HepG2 (cell line): ENCODE results near the gene VPREB3. TPM values are rescaled to one million over a fixed set of nuclear protein-coding genes. Genes with fewer than 3 reads are reported as not detected.

Source experiments
- BCL6 ChIP-seq: IDR thresholded peaks from 2 replicates; pipeline ENCODE4 v1.6.1; 2016; ENCODE audit warnings: missing genetic modification reagents, missing compliant biosample characterization
- CENPX ChIP-seq: sonication (generic); formaldehyde crosslinking; IDR thresholded peaks from 2 replicates; pipeline ENCODE4 v1.9.0; 2021; ENCODE audit warnings: mild to moderate bottlenecking, missing genetic modification reagents, moderate library complexity
- FOXA3 ChIP-seq: IDR thresholded peaks from 2 replicates; pipeline ENCODE4 v1.6.1; 2016; ENCODE audit warnings: missing genetic modification reagents, missing compliant biosample characterization
- FOXK1 ChIP-seq: sonication (generic); formaldehyde crosslinking; IDR thresholded peaks from 2 replicates; pipeline ENCODE4 v1.4.0; 2020; ENCODE audit warnings: low read depth, missing genetic modification reagents, borderline replicate concordance
- KDM4B ChIP-seq: sonication (generic); formaldehyde crosslinking; IDR thresholded peaks from 2 replicates; pipeline ENCODE4 v1.4.0; 2020; ENCODE audit warnings: missing genetic modification reagents
- MTA1 ChIP-seq: sonication (generic); formaldehyde crosslinking; IDR thresholded peaks from 2 replicates; pipeline ENCODE4 v1.4.0; 2020; ENCODE audit warnings: missing genetic modification reagents, mild to moderate bottlenecking, borderline replicate concordance
- MTF2 ChIP-seq: sonication (generic); formaldehyde crosslinking; IDR thresholded peaks from 2 replicates; pipeline ENCODE4 v1.5.0; 2020; ENCODE audit warnings: missing genetic modification reagents, borderline replicate concordance
- NCOA1 ChIP-seq: sonication (generic); formaldehyde crosslinking; IDR thresholded peaks from 2 replicates; pipeline ENCODE4 v1.9.0; 2021; ENCODE audit warnings: missing genetic modification reagents
- NR2C2 ChIP-seq: sonication (generic); formaldehyde crosslinking; IDR thresholded peaks from 2 replicates; pipeline ENCODE4 v1.4.0; 2020; ENCODE audit warnings: missing genetic modification reagents, mild to moderate bottlenecking, moderate library complexity, borderline replicate concordance
- POLR2A ChIP-seq, 2 experiments: IDR thresholded peaks; 2 replicates each; pipeline ENCODE4 v1.6.1; 2011; ENCODE audit warnings: low read depth in 2 of 2, low read length in 2 of 2, mild to moderate bottlenecking in 1 of 2, moderate library complexity in 1 of 2; ENCODE audit not compliant: insufficient read depth in 1 of 2
- RERE ChIP-seq: IDR thresholded peaks from 2 replicates; pipeline ENCODE4 v1.6.1; 2016; ENCODE audit warnings: low read depth, missing genetic modification reagents, missing compliant biosample characterization
- RFX1 ChIP-seq: fragments of 450-650 bp; IDR thresholded peaks from 2 replicates; pipeline ENCODE4 v1.6.1; 2017
- TGIF2 ChIP-seq: IDR thresholded peaks from 2 replicates; pipeline ENCODE4 v1.6.1; 2016; ENCODE audit warnings: control low read depth, missing compliant biosample characterization
- THAP11 ChIP-seq: IDR thresholded peaks from 2 replicates; pipeline ENCODE4 v1.6.1; 2016; ENCODE audit warnings: missing biosample characterization, missing genetic modification reagents
- ZFP36L2 ChIP-seq: sonication (generic); formaldehyde crosslinking; IDR thresholded peaks from 2 replicates; pipeline ENCODE4 v1.4.0; 2020; ENCODE audit warnings: missing genetic modification reagents
- ZKSCAN1 ChIP-seq: fragments of 150-350 bp; IDR thresholded peaks from 2 replicates; pipeline ENCODE4 v1.6.1; 2014; ENCODE audit warnings: low read length
- ZNF331 ChIP-seq: sonication (generic); formaldehyde crosslinking; IDR thresholded peaks from 2 replicates; pipeline ENCODE4 v1.4.0; 2020; ENCODE audit warnings: missing genetic modification reagents
- ZNF629 ChIP-seq: sonication (generic); formaldehyde crosslinking; conservative IDR thresholded peaks from 2 replicates; pipeline ENCODE4 v1.5.0; 2020; ENCODE audit warnings: missing genetic modification reagents
- ZNF644 ChIP-seq: IDR thresholded peaks from 2 replicates; pipeline ENCODE4 v1.6.1; 2016; ENCODE audit warnings: low read depth
- ZNF891 ChIP-seq: sonication (generic); formaldehyde crosslinking; IDR thresholded peaks from 2 replicates; pipeline ENCODE4 v1.5.0; 2020; ENCODE audit warnings: mild to moderate bottlenecking, missing genetic modification reagents
- polyA plus RNA-seq, 8 experiments: library from polyadenylated mRNA; depleted of rRNA in 3 of 8; stranded (reverse) in 7 of 8; unstranded in 1 of 8; fragments of >200 nt; fragmentation: Illumina TruSeq in 4 of 8; extraction: Trizol in 4 of 8; gene quantifications; 2 replicates each; pipeline versions ENCODE4 v1.2.1 to v1.2.3, GENCODE V29; 2011 to 2016; ENCODE audit warnings: low read depth in 4 of 8, missing spikeins in 1 of 8, mixed read lengths in 1 of 8; ENCODE audit not compliant: insufficient read depth in 1 of 8
- total RNA-seq, 5 experiments: library from RNA; depleted of rRNA; stranded (reverse); fragments of >200 nt; fragmentation: Illumina TruSeq; extraction: Trizol; gene quantifications; 2 replicates each; pipeline ENCODE4 v1.2.3, GENCODE V29; 2016; ENCODE audit warnings: low read depth in 1 of 5
- TF ChIP-seq, protein P1 (sequence below): fragments of 450-650 bp; IDR thresholded peaks from 2 replicates; pipeline ENCODE4 v1.6.1; 2017

Gene VPREB3
- total and polyA plus RNA-seq, 2 of the 13 experiments (the other 11 are each of a cell fraction or from before 2014, with no cell fraction given) = 0.22 TPM; not detected in 1

DNA sequence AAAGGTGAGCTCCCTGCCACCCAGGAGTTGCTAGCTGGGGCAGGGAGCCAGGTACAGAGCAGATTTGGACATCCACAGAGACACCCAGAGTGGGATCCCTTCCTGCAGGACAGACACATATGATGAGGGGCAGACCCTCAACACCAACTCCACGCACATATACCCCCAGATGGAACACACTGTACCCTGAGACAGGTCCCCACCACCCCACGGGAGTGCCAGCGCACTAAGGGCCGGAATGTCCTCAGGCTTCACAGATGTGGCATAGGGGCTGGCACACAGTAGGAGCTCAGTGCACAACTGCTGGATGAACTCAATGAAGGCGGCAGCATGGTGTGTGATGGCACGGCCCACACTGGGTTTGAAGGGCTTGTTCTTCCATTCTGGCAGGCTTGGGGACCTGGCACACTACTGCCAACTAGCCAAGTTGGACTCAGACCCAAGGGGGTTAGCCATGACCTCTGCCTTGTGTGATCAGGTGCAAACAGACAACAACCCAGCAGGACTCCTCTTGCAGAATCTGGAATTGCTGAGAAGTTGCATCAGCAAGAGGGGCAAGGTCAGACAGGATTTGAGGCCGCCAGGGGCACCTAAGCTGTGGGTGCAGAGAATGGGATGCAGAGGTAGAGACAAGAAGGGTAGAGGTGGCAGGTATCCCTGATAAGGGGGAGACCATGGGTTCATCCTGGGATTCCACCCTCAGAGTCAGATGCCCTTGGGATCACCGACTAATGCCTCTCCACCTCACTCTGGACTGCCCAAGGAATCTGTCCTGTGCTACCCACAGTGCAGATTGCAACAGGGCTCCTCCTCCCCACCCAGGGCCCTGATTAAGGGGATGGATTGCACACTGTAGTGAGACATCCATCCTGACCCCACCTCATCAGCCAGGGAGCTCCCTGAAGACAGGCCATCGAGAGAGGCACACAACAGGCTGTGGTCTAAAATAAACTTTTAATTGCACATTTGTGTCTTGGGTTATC, 11.0 kb upstream of the VPREB3 start (continued):
- peak; percentile 22; the same call in 1 of the 2 replicates for TF ChIP-seq RERE (CRISPR knock-in tag)
- no peak for TF ChIP-seq CENPX (CRISPR knock-in tag)
- peak; percentile 71 for TF ChIP-seq THAP11 (CRISPR knock-in tag)
- no peak for TF ChIP-seq NCOA1
- TF ChIP-seq, protein P1, sequence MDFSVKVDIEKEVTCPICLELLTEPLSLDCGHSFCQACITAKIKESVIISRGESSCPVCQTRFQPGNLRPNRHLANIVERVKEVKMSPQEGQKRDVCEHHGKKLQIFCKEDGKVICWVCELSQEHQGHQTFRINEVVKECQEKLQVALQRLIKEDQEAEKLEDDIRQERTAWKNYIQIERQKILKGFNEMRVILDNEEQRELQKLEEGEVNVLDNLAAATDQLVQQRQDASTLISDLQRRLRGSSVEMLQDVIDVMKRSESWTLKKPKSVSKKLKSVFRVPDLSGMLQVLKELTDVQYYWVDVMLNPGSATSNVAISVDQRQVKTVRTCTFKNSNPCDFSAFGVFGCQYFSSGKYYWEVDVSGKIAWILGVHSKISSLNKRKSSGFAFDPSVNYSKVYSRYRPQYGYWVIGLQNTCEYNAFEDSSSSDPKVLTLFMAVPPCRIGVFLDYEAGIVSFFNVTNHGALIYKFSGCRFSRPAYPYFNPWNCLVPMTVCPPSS = no peak
- 0 out of 2 replicates have a peak, but pooled peaks have one; percentile 32 for TF ChIP-seq ZNF891
- no peak for TF ChIP-seq ZNF629 (CRISPR knock-in tag)
- peak; percentile 69 for TF ChIP-seq FOXA3 (CRISPR knock-in tag)
- 0 out of 2 replicates have a peak, but pooled peaks have one; percentile 24 for TF ChIP-seq MTA1 (CRISPR knock-in tag)
- 0 out of 2 replicates have a peak, but pooled peaks have one; percentile 35 for TF ChIP-seq KDM4B (CRISPR knock-in tag)
- TF ChIP-seq TGIF2 = peak; percentile 34; the same call in 1 of the 2 replicates
- no peak for TF ChIP-seq MTF2
- peak; percentile 95 for TF ChIP-seq NR2C2 (CRISPR knock-in tag)
- TF ChIP-seq ZNF331 (CRISPR knock-in tag) = peak; percentile 45; the same call in 1 of the 2 replicates
- peak in 1 of 2 experiments; percentile 36; a peak in 3 of 4 replicates for TF ChIP-seq POLR2A (IDR thresholded peaks at IDR 0.05; ENCODE audit: insufficient read depth in 1 of 2, low read depth in 2 of 2, low read length in 2 of 2)
- TF ChIP-seq BCL6 = peak; percentile 30; the same call in 1 of the 2 replicates
- 0 out of 2 replicates have a peak, but pooled peaks have one; percentile 13 for TF ChIP-seq ZKSCAN1
- no peak for TF ChIP-seq ZFP36L2 (CRISPR knock-in tag)
- no peak for TF ChIP-seq RFX1
- peak; percentile 82; the same call in 1 of the 2 replicates for TF ChIP-seq FOXK1 (CRISPR knock-in tag)
- peak; percentile 59; the same call in 1 of the 2 replicates for TF ChIP-seq ZNF644 (CRISPR knock-in tag)
